Activated T-cell treated with anti-CD3 and anti-CD28 coated beads, Interleukin-2, amount 50 U/mL, for 4 hours (primary cell): ENCODE results near the gene CKS1B. TPM values are rescaled to one million over a fixed set of nuclear protein-coding genes. Genes with fewer than 3 reads are reported as not detected.
"Not testable (repeated sequence)": the region's sequence is repeated elsewhere in the genome, so short reads cannot be mapped to it uniquely, and the experiment has no call there.

Experiments used
- ATAC-seq, 2 donors: fragments of 200-7000 bp; cut with Tn5 transposase; one replicate each; pipeline ENCODE4 v1.10.0; 2021
- DNase-seq: peaks from one replicate; pipeline ENCODE4 v3.0.0-alpha.2; 2020
- H3K27me3 Mint-ChIP-seq: one replicate; pipeline ENCODE4 v1.8.0; 2021; ENCODE audit warnings: low read depth, mixed read lengths
- H3K36me3 Mint-ChIP-seq: one replicate; pipeline ENCODE4 v1.8.0; 2022; ENCODE audit warnings: mixed read lengths; ENCODE audit not compliant: insufficient read depth
- H3K4me1 Mint-ChIP-seq: one replicate; pipeline ENCODE4 v1.8.0; 2021; ENCODE audit warnings: low read depth, mixed read lengths
- H3K4me3 Mint-ChIP-seq: one replicate; pipeline ENCODE4 v1.8.0; 2021; ENCODE audit warnings: mild to moderate bottlenecking, moderate library complexity, mixed read lengths
- H3K9me3 Mint-ChIP-seq: one replicate; pipeline ENCODE4 v1.8.0; 2021; ENCODE audit warnings: mixed read lengths
- total RNA-seq, 3 donors: library from RNA; stranded (reverse); gene quantifications; one replicate each; pipeline ENCODE4 v1.2.1, GENCODE V29; 2021

Gene CKS1B
- total RNA-seq, 3 donors from 2014 or later = 61.5 to 78.5 (median 76.7) TPM

DNA sequence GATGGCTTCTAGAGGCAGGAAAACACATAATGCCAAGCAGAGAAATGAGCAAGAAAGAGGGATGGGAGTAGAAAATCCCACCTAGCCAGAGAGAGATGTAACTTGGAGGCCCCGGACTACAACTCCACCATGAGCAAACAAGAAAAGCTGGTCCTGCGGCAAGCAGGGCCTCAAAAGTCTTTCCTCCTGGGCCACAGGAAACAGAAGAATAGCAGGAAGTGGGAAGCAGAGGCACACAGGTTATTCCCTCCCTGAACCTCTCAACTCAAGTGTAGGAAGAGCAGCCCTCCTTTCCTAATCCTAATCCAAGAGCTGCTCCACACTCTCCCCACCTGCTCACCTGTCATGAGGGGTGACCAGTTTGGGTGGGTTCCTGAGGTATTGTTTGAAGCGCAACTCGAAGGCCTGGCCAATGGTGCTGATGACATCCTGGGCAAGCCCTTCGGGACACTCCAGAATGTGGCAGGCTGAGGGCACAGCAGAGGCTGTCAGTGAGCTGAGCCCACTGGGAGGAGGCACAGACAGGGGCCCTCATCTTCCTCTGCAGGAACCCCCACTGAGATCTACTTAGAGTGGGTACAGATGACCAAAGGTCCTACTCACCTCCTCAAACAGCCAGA is 7.0 kb upstream of the CKS1B start:
- H3K36me3 Mint-ChIP-seq = peaks cover 23% of the 10 kb centered on the region
- H3K4me3 Mint-ChIP-seq = no peak overlapping the region
- ATAC-seq (no peak), DNase-seq (no peak)
- no peaks in the 10 kb centered on the region for H3K9me3 Mint-ChIP-seq
- H3K27me3 Mint-ChIP-seq = no peaks in the 10 kb centered on the region
- H3K4me1 Mint-ChIP-seq = peaks cover 30% of the 10 kb centered on the region

DNA sequence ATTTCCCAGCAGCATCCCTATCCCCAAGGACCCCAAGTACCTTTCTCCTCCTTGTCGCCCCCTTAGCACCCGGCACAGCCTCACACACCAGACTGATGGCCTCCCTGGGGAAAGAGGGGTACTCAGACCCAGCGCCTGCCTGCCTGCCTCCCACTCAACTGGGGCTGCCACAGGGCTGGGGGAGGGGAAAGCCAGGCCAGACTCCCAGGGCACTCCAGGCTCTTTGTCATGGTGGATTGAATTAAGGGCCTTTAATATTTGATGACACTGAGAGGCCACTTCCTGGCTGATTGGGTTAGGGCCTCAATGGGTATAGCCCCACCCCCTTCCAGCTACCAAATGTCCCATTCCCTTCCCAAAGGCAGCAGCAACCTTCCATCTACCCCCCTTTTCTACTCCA is 5.8 kb upstream of the CKS1B start:
- Mint-ChIP-seq H3K9me3 (no peaks in the 10 kb centered on the region), H3K27me3 (no peaks in the 10 kb centered on the region), H3K4me1 (peaks cover 30% of the 10 kb centered on the region), H3K4me3 (no peak overlapping the region), H3K36me3 (peaks cover 17% of the 10 kb centered on the region)
- no peak for ATAC-seq
- no peak for DNase-seq

- Mint-ChIP-seq H3K4me1 (peaks cover 28% of the 10 kb centered on the region), H3K36me3 (peaks cover 13% of the 10 kb centered on the region), H3K27me3 (no peaks in the 10 kb centered on the region), H3K4me3 (no peak overlapping the region), H3K9me3 (no peaks in the 10 kb centered on the region)
- no peak for DNase-seq
- no peak for ATAC-seq
Observed at GRCh38 chr1:154969246-154969645, 5.2 kb upstream of the CKS1B start.

- DNase-seq (no peak), ATAC-seq (no peak)
- peaks cover 10% of the 10 kb centered on the region for H3K36me3 Mint-ChIP-seq
- H3K4me3 Mint-ChIP-seq = no peak overlapping the region
- H3K27me3 Mint-ChIP-seq = no peaks in the 10 kb centered on the region
- H3K9me3 Mint-ChIP-seq = no peaks in the 10 kb centered on the region
- H3K4me1 Mint-ChIP-seq = peaks cover 28% of the 10 kb centered on the region
Observed at GRCh38 chr1:154969860-154970452, 4.5 kb upstream of the CKS1B start.

- H3K9me3 Mint-ChIP-seq = no peaks in the 10 kb centered on the region
- peak within 1 kb of the TSS; percentile 57 for H3K4me3 Mint-ChIP-seq
- no peaks in the 10 kb centered on the region for H3K27me3 Mint-ChIP-seq
- H3K4me1 Mint-ChIP-seq = peaks cover 28% of the 10 kb centered on the region
- DNase-seq (no peak), ATAC-seq (no peak)
- peaks cover 10% of the 10 kb centered on the region for H3K36me3 Mint-ChIP-seq
Observed at GRCh38 chr1:154970631-154971340, 3.7 kb upstream of the CKS1B start, which contains the start of gene SHC1. TSS of gene SHC1 (minus strand) at chr1:154970747. CDS start at chr1:154970526, 221 bp downstream.

- Mint-ChIP-seq H3K36me3 (peaks cover 10% of the 10 kb centered on the region), H3K9me3 (no peaks in the 10 kb centered on the region), H3K4me3 (peak overlapping the region; percentile 57), H3K27me3 (no peaks in the 10 kb centered on the region), H3K4me1 (peaks cover 28% of the 10 kb centered on the region)
- DNase-seq (no peak), ATAC-seq (no peak)
Observed at GRCh38 chr1:154971341-154971998, 3.0 kb upstream of the CKS1B start.

DNA sequence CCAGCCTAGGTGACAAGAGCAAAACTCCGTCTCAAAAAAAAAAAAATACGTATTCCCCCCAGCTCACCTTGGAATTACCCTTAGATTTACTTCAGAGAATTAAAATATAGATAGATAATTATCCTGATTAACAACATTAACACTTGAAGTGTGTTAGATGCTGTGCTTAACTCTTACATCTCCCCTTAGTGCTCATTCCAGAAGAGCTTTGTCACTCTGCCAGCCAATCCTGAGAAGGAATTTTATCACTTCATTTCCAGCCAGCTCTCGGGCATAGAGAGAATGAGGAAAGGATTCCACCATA is 2.3 kb upstream of the CKS1B start:
- ATAC-seq (no peak), DNase-seq (no peak)
- Mint-ChIP-seq H3K27me3 (no peaks in the 10 kb centered on the region), H3K36me3 (peaks cover 10% of the 10 kb centered on the region), H3K4me3 (no peak overlapping the region), H3K4me1 (peaks cover 27% of the 10 kb centered on the region), H3K9me3 (no peaks in the 10 kb centered on the region)

DNA sequence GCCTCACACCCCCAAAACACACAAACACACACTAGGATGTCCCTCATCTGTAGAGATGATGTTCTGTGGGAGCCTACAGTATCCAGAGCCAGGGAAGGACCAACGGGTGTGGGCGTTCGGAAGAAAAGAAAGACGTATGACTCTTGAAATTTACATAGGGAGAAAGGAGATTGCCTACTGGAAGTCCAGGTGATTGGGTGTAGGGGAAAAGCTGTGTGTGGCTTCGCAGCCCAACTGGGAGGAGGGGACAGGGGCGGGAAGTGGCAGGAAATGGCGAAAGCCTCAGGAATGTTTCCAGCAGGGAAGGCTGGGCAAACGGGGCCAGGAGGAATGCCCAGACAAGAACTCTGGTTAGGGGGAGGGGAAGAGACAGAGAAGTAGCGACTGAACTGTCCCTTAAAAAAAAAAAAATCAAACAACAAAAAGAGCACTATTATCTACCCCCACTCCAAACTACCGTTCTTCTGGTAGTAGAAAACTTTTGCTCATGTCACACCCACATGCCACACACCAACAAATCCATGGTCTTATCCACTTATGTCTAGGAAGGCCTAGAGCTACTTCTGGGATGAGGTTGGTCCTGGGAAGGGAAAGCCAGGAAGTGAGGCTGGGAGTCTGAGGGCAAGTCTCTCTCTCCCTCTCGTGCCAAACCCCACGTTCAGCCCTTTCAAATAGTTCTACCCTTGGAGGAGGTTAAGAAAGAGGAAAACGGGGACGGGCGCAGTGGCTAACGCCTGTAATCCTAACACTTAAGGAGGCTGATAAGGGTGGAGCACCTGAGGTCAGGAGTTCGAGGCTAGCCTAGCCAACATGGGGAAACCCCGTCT is 1.8 kb upstream of the CKS1B start:
- peaks cover 10% of the 10 kb centered on the region for H3K36me3 Mint-ChIP-seq
- no peak overlapping the region for H3K4me3 Mint-ChIP-seq
- no peaks in the 10 kb centered on the region for H3K9me3 Mint-ChIP-seq
- peaks cover 29% of the 10 kb centered on the region for H3K4me1 Mint-ChIP-seq
- DNase-seq (no peak), ATAC-seq (no peak)
- H3K27me3 Mint-ChIP-seq = no peaks in the 10 kb centered on the region

GRCh38 chr1:154973344-154974101 is 958 bp upstream of the CKS1B start:
- peak; percentile 90 for DNase-seq
- peak; percentile 8 to 23 for ATAC-seq
- Mint-ChIP-seq H3K9me3 (no peaks in the 10 kb centered on the region), H3K27me3 (no peaks in the 10 kb centered on the region), H3K4me1 (peaks cover 30% of the 10 kb centered on the region), H3K4me3 (no peak overlapping the region), H3K36me3 (peaks cover 10% of the 10 kb centered on the region)

DNA sequence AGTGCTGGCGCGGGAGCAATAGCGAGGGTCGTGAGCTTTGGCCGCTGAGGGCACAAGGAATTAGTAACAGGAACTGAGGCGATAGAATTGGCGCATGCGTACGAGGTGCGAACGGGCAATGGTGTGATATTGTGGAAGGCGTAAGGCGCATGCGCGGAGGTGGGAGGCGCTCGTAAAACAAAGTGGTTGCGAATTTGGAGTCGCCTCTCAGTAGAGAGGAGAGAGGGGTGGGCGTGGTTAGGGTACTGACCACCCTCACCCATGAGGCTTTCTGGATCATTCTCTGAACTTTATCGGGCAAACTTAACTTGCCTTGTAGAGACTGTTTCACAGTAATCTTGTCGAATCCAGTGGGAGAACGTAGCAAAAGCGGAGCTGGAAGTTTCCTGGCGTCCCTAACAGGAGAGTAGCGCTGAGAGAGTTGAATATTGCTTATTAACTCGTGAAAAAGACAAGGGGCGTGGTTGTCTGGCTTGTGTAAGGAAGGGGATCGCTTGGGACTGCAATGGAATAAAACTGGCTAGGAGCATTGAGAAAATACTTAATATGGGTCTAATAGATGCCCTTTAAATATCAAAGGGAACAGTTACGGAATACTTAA is 427 bp downstream of the CKS1B start:
- ATAC-seq (peak; percentile 51 to 56), DNase-seq (peak; percentile 90)
- H3K9me3 Mint-ChIP-seq = no peaks in the 10 kb centered on the region

DNA sequence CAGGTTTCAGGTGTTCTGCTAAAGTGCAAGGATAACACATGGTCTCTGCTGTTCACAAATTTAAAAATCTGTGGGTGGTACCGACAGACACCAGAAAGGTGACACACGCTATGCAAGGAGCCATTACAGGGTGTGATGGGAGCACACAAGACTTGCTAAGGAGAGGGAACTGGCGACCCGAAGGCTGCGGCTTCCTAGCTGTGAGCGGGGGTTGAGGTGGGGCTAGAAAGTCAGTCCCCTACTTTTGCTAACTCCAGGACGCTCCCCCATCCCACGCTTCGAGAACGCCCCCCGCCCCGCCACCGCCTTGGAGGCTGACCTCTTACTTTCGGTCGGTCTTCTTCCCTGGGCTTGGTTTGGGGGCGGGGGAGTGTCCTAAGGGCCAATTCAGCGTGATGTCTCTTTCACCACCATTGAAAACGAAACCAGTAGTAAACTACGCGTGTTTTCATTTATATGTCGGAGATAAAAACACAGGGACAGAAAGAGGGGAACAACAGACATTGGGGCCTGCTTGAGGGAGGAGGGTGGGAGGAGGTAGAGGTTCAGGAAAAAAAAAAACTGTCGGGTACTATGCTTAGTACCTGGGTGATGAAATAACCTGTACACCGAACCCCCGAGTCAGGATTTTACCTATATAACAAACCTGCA is 1.1 kb downstream of the CKS1B start:
- ATAC-seq (peak; percentile 11 to 15), DNase-seq (peak; percentile 37)
- H3K36me3 Mint-ChIP-seq = peaks cover 14% of the 10 kb centered on the region
- no peak overlapping the region for H3K4me3 Mint-ChIP-seq
- no peaks in the 10 kb centered on the region for H3K27me3 Mint-ChIP-seq
- no peaks in the 10 kb centered on the region for H3K9me3 Mint-ChIP-seq
- peaks cover 28% of the 10 kb centered on the region for H3K4me1 Mint-ChIP-seq

More for the DNA sequence above, 427 bp downstream of the CKS1B start:
- no peaks in the 10 kb centered on the region for H3K27me3 Mint-ChIP-seq
- H3K4me1 Mint-ChIP-seq = peaks cover 28% of the 10 kb centered on the region
- H3K36me3 Mint-ChIP-seq = peaks cover 14% of the 10 kb centered on the region
- no peak overlapping the region for H3K4me3 Mint-ChIP-seq

DNA sequence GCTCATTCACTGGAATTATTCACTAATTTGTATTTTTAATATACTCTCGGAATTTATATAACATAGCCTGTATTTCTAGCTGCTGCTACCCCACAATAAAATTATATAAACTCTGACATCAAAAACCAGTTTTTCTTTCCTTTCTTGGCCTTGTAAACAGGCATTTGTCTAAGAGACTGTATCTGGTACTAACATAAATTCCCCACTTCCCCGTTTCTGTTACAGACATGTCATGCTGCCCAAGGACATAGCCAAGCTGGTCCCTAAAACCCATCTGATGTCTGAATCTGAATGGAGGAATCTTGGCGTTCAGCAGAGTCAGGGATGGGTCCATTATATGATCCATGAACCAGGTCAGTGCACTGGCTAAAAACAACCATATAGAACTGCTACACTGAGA is 3.3 kb downstream of the CKS1B start:
- H3K27me3 Mint-ChIP-seq, H3K36me3 Mint-ChIP-seq, DNase-seq, ATAC-seq, H3K4me1 Mint-ChIP-seq, H3K4me3 Mint-ChIP-seq, H3K9me3 Mint-ChIP-seq: not testable (repeated sequence)

DNA sequence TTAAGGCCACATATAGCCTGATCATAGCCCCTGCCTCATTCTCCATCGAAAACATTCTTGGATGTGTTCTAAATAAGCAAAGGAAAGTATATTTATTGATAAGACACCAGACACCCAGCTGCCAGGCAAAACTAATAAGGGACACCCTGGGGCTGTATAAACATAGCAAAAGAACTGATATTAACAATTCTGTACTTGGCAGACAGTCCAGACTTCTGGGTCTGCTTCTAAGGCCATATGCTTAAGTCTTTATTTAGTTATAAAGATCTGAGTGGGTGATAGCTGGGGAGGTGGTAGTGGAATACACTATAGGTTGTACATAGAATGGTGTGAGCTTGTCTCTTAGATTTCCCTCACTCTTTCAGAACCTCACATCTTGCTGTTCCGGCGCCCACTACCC is 3.9 kb downstream of the CKS1B start:
- Mint-ChIP-seq H3K36me3 (peaks cover 8% of the 10 kb centered on the region), H3K27me3 (no peaks in the 10 kb centered on the region), H3K4me1 (peaks cover 7% of the 10 kb centered on the region), H3K9me3 (no peaks in the 10 kb centered on the region), H3K4me3 (no peak overlapping the region)
- no peak for ATAC-seq
- DNase-seq = no peak
